ENCODE measurements around the gene DTHD1. TPM values are rescaled to one million over a fixed set of nuclear protein-coding genes. Genes with fewer than 3 reads are reported as not detected.

Gene DTHD1
- total RNA-seq, 1 donor from 2014 or later: not detected

GRCh38 chr4:36241771-36242170 lies 39.6 kb upstream of the DTHD1 start:
- H3K9me3 ChIP-seq (replicated peaks): peaks cover 10% of the 10 kb centered on the region
- TF ChIP-seq, protein P1, sequence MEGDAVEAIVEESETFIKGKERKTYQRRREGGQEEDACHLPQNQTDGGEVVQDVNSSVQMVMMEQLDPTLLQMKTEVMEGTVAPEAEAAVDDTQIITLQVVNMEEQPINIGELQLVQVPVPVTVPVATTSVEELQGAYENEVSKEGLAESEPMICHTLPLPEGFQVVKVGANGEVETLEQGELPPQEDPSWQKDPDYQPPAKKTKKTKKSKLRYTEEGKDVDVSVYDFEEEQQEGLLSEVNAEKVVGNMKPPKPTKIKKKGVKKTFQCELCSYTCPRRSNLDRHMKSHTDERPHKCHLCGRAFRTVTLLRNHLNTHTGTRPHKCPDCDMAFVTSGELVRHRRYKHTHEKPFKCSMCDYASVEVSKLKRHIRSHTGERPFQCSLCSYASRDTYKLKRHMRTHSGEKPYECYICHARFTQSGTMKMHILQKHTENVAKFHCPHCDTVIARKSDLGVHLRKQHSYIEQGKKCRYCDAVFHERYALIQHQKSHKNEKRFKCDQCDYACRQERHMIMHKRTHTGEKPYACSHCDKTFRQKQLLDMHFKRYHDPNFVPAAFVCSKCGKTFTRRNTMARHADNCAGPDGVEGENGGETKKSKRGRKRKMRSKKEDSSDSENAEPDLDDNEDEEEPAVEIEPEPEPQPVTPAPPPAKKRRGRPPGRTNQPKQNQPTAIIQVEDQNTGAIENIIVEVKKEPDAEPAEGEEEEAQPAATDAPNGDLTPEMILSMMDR (IDR thresholded peaks at IDR 0.05; ENCODE audit: borderline replicate concordance): no peak
- H3K4me1 ChIP-seq: peaks cover 14% of the 10 kb centered on the region
- H3K4me3 ChIP-seq: peak overlapping the region; percentile 75
- peaks cover 36% of the 10 kb centered on the region for H3K27me3 ChIP-seq (ENCODE audit: low read depth)
- intact Hi-C loops (cut with micrococcal nuclease): no loop called here
- no peaks in the 10 kb centered on the region for H3K36me3 ChIP-seq
- DNase-seq: no peak
- H3K27ac ChIP-seq (replicated peaks): no peak overlapping the region

- Histone ChIP-seq H3K4me3 (peak overlapping the region; percentile 75), H3K27me3 (ENCODE audit: low read depth) (peaks cover 36% of the 10 kb centered on the region), H3K36me3 (no peaks in the 10 kb centered on the region), H3K9me3 (replicated peaks) (peaks cover 2% of the 10 kb centered on the region), H3K27ac (replicated peaks) (peak overlapping the region; percentile 4), H3K4me1 (peaks cover 14% of the 10 kb centered on the region)
- TF ChIP-seq, protein P1 (IDR thresholded peaks at IDR 0.05; ENCODE audit: borderline replicate concordance): no peak
- DNase-seq: no peak
- intact Hi-C loops (cut with micrococcal nuclease): no loop called here
Observed at GRCh38 chr4:36242629-36243354, 38.6 kb upstream of the DTHD1 start.

- intact Hi-C loops (cut with micrococcal nuclease): no loop called here
- Histone ChIP-seq H3K9me3 (replicated peaks) (no peaks in the 10 kb centered on the region), H3K27ac (replicated peaks) (peak overlapping the region; percentile 81), H3K4me1 (peaks cover 14% of the 10 kb centered on the region), H3K27me3 (ENCODE audit: low read depth) (peaks cover 36% of the 10 kb centered on the region), H3K4me3 (peak overlapping the region; percentile 75), H3K36me3 (no peaks in the 10 kb centered on the region)
- TF ChIP-seq, protein P1 (IDR thresholded peaks at IDR 0.05; ENCODE audit: borderline replicate concordance): no peak
- peak; percentile 59 for DNase-seq
Observed at GRCh38 chr4:36243355-36244256, 37.8 kb upstream of the DTHD1 start.

DNA sequence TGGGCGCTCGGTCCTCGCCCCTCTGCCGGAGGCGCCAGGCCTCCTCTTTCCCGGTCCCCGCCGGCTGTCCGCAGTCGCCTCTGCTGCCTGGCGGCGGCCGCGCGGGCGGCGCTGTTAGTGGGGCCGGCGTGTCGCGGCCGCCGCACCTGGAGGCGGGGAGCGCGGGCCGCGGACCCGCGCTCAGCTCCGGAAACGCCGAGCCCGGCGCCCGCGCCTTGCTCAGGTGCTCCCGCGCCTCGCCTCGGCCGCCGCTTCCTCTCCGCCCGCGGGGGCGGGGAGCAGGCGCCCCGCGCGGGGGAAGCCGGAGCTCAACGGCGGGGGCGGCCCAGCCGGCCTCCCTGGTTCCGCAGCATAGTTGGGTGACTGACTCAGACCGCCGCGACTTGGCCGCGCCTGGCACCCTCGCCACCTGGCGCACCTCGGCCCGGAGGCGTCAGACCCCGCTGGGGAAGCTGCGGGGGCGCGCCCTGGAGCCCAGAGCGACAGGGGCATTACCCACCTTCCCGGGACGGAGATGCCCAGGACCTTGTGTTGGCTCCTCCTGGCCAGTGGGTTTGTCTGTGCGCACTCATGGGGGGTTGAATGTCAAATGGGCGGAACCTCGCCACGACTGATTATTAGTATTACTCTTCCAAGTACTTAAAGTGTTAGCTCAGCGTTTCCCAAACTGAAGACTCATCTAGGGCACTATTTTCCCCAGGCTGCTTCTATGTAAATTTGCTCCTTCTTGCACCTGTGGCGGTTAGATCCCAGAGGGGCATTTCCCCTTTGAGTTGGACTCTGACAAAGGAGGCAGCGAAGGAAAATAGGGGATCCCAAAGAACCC lies 36.9 kb upstream of the DTHD1 start, which contains the start of gene ARAP2:
Gene ARAP2 (minus strand): TSS at position 258 of the 826 bp plus-strand sequence. CDS start 15,028 bp downstream, outside the sequence.
- DNase-seq: peak; percentile 33
- Histone ChIP-seq H3K27me3 (ENCODE audit: low read depth) (peaks cover 36% of the 10 kb centered on the region), H3K4me3 (peak within 1 kb of the TSS; percentile 75), H3K36me3 (no peaks in the 10 kb centered on the region), H3K27ac (replicated peaks) (peak within 1 kb of the TSS; percentile 81), H3K9me3 (replicated peaks) (no peaks in the 10 kb centered on the region), H3K4me1 (peaks cover 14% of the 10 kb centered on the region)
- TF ChIP-seq, protein P1 (IDR thresholded peaks at IDR 0.05; ENCODE audit: borderline replicate concordance): peak; percentile 9
- intact Hi-C loops (cut with micrococcal nuclease): no loop called here

DNA sequence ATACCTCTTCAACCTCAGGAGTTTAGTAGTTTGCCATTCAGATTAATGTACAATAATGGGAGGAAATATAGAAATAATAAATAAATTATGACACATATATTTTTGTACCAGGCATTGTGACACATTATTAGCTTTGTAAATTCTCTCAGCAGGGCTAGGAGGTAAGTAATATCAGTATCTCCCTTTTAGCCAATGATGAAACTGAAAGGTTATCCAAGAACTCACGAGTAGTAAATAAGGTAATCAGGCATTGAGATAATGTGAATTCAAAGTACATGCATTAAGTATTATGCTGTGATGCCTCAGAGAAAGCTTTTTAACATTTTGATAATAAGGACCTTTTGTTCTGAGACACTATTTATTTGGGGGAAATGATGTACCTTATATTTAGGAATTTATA lies 31.8 kb upstream of the DTHD1 start:
- TF ChIP-seq, protein P1 (IDR thresholded peaks at IDR 0.05; ENCODE audit: borderline replicate concordance): no peak
- intact Hi-C loops (cut with micrococcal nuclease): no loop called here
- Histone ChIP-seq H3K27ac (replicated peaks) (no peak overlapping the region), H3K9me3 (replicated peaks) (no peaks in the 10 kb centered on the region), H3K4me3 (no peak overlapping the region), H3K27me3 (ENCODE audit: low read depth) (peaks cover 18% of the 10 kb centered on the region), H3K36me3 (no peaks in the 10 kb centered on the region), H3K4me1 (no peaks in the 10 kb centered on the region)
- no peak for DNase-seq
